Fibroblast of lung (primary cell): ENCODE measurements around the gene ATOH8.

Experiments
- EZH2 ChIP-seq: IDR thresholded peaks from 2 replicates; pipeline ENCODE4 v1.5.1; 2012; ENCODE audit warnings: low read length, control low read depth, mild to moderate bottlenecking; ENCODE audit errors: missing control alignments
- TF ChIP-seq, protein P1 (sequence below), 2 donors: IDR thresholded peaks in 1 of 2; conservative IDR thresholded peaks in 1 of 2; 1 replicate in 1 of 2; 2 replicates in 1 of 2; pipeline ENCODE4 v1.5.1; 2011 to 2012; ENCODE audit warnings: low read length in 2 of 2, control low read depth in 1 of 2, inconsistent platforms in 1 of 2, low read depth in 1 of 2, mild to moderate bottlenecking in 1 of 2

DNA sequence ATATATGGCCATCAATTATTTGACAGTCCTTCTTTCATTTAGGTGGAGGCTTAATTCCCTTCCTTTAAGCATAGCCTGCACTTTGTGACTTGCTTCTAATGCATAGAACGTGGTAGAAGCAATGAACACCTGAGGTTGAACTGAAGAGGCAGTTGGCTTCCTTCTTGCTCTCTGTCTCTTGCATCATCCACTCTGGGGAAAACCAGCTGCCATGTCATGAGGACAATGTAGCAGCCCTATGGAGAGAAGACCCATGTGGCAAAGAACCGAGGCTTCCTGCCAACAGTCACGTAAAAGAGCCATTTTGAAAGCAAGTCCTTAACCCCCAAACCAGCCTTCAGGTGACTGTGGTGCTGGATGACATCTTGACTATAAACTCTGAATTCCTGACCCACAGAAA lies 46.8 kb downstream of the ATOH8 start:
- TF ChIP-seq, protein P1, sequence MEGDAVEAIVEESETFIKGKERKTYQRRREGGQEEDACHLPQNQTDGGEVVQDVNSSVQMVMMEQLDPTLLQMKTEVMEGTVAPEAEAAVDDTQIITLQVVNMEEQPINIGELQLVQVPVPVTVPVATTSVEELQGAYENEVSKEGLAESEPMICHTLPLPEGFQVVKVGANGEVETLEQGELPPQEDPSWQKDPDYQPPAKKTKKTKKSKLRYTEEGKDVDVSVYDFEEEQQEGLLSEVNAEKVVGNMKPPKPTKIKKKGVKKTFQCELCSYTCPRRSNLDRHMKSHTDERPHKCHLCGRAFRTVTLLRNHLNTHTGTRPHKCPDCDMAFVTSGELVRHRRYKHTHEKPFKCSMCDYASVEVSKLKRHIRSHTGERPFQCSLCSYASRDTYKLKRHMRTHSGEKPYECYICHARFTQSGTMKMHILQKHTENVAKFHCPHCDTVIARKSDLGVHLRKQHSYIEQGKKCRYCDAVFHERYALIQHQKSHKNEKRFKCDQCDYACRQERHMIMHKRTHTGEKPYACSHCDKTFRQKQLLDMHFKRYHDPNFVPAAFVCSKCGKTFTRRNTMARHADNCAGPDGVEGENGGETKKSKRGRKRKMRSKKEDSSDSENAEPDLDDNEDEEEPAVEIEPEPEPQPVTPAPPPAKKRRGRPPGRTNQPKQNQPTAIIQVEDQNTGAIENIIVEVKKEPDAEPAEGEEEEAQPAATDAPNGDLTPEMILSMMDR (conservative IDR thresholded peaks at IDR 0.05 in 1 of 2, IDR thresholded peaks at IDR 0.05 in 1 of 2; ENCODE audit: low read depth in 1 of 2, low read length in 2 of 2), result no peak
- no peak for TF ChIP-seq EZH2
